AG04450 (cell line): Measurements from ENCODE around the gene LHFPL2. TPM values are rescaled to one million over a fixed set of nuclear protein-coding genes. Genes with fewer than 3 reads are reported as not detected.

ENCODE experiments used
- CTCF ChIA-PET: fragments of 300-600, 350-600 bp; formaldehyde crosslinking; extraction: SDS; loops from one replicate; lab custom pipeline; 2022; ENCODE audit warnings: antibody characterized with exemption, inconsistent platforms; lab: Charles Lee
- POLR2A ChIA-PET: fragments of 350-600 bp; formaldehyde crosslinking; extraction: SDS; loops from one replicate; lab custom pipeline; 2021; ENCODE audit warnings: antibody characterized with exemption, inconsistent platforms; lab: Yijun Ruan, JAX
- DNase-seq: peaks from one replicate; pipeline ENCODE4 v3.0.0-alpha.2; 2011; ENCODE audit warnings: low read depth, low spot score
- H3K27ac ChIP-seq: one replicate; pipeline ENCODE4 v1.5.1; 2012; ENCODE audit warnings: low read depth, low read length, control low read depth
- H3K27me3 ChIP-seq: one replicate; pipeline ENCODE4 v1.6.0; 2012; ENCODE audit warnings: low read length; ENCODE audit not compliant: control insufficient read depth, insufficient read depth
- H3K4me3 ChIP-seq: 2 replicates; pipeline ENCODE4 v1.5.1; 2011; ENCODE audit warnings: mild to moderate bottlenecking, low read depth, low read length, control low read depth
- H3K9me3 ChIP-seq: 2 replicates; pipeline ENCODE4 v1.5.1; 2012; ENCODE audit warnings: low read length; ENCODE audit not compliant: control insufficient read depth, insufficient read depth
- CTCF ChIP-seq: IDR thresholded peaks from 2 replicates; pipeline ENCODE4 v1.5.1; 2011; ENCODE audit warnings: low read depth, low read length, control low read depth, inconsistent platforms
- polyA plus RNA-seq: library from polyadenylated mRNA; depleted of rRNA; stranded (reverse); fragments of >200 nt; gene quantifications from 2 replicates; pipeline ENCODE4 v1.2.3, GENCODE V29; 2011

The LHFPL2 gene
- polyA plus RNA-seq, 1 experiment, result 20.1 TPM

- CTCF ChIA-PET, result no interaction called here
- Histone ChIP-seq H3K4me3 (no peak overlapping the region), H3K27ac (no peak overlapping the region), H3K27me3 (no peaks in the 10 kb centered on the region), H3K9me3 (no peaks in the 10 kb centered on the region; the same call in 1 of the 2 replicates)
- POLR2A ChIA-PET, result no interaction called here
- no peak for TF ChIP-seq CTCF
- DNase-seq, result no peak
Measured at GRCh38 chr5:78554670-78555069, 93.9 kb downstream of the LHFPL2 start.

GRCh38 chr5:78553580-78554353, 94.8 kb downstream of the LHFPL2 start:
- no peak for TF ChIP-seq CTCF
- H3K27me3 ChIP-seq, result no peaks in the 10 kb centered on the region
- CTCF ChIA-PET, result no interaction called here

GRCh38 chr5:78552729-78553342, 95.7 kb downstream of the LHFPL2 start:
- CTCF ChIA-PET, result no interaction called here
- Histone ChIP-seq H3K4me3 (no peak overlapping the region), H3K27me3 (no peaks in the 10 kb centered on the region), H3K27ac (no peak overlapping the region), H3K9me3 (no peaks in the 10 kb centered on the region; the same call in 1 of the 2 replicates)
- POLR2A ChIA-PET, result no interaction called here
- no peak for DNase-seq
- TF ChIP-seq CTCF, result no peak

More at GRCh38 chr5:78553580-78554353, 94.8 kb downstream of the LHFPL2 start:
- POLR2A ChIA-PET, result no interaction called here
- H3K27ac ChIP-seq, result no peak overlapping the region
- H3K4me3 ChIP-seq, result no peak overlapping the region
- DNase-seq, result no peak
- H3K9me3 ChIP-seq, result no peaks in the 10 kb centered on the region; the same call in 1 of the 2 replicates

- DNase-seq, result no peak
Measured at GRCh38 chr5:78550891-78551290, 97.7 kb downstream of the LHFPL2 start.

More at GRCh38 chr5:78550891-78551290, 97.7 kb downstream of the LHFPL2 start:
- Histone ChIP-seq H3K9me3 (no peaks in the 10 kb centered on the region; the same call in 1 of the 2 replicates), H3K27ac (no peak overlapping the region), H3K27me3 (no peaks in the 10 kb centered on the region), H3K4me3 (no peak overlapping the region)
- TF ChIP-seq CTCF, result no peak
- POLR2A ChIA-PET, result no interaction called here
- CTCF ChIA-PET, result no interaction called here
